Stimulated activated CD4-positive, alpha-beta T cell treated with anti-CD3 and anti-CD28 coated beads, TNF-alpha, amount 100 ng/mL, for 48 hours (primary cell): Measurements from ENCODE around the gene KLF6.
"Not testable (repeated sequence)": the region's sequence is repeated elsewhere in the genome, so short reads cannot be mapped to it uniquely, and the experiment has no call there.

Experiments
- DNase-seq, 3 donors: peaks; one replicate each; pipeline ENCODE4 v3.0.0-alpha.2; 2020; ENCODE audit warnings: low read depth in 3 of 3

Gene KLF6

GRCh38 chr10:3757250-3757637 is 27.8 kb downstream of the KLF6 start:
- DNase-seq = no peak

- DNase-seq = no peak
Observed at GRCh38 chr10:3756360-3756740, 28.7 kb downstream of the KLF6 start.

- no peak for DNase-seq
Observed at GRCh38 chr10:3755440-3756359, 29.3 kb downstream of the KLF6 start.

- DNase-seq = no peak
Observed at GRCh38 chr10:3754727-3755439, 30.1 kb downstream of the KLF6 start.

GRCh38 chr10:3750854-3751253 is 34.2 kb downstream of the KLF6 start:
- DNase-seq = no peak

- no peak for DNase-seq
Observed at GRCh38 chr10:3750006-3750816, 34.8 kb downstream of the KLF6 start.

GRCh38 chr10:3749600-3749999 is 35.4 kb downstream of the KLF6 start:
- DNase-seq = no peak

- no peak for DNase-seq
Observed at GRCh38 chr10:3749011-3749410, 36.0 kb downstream of the KLF6 start.

GRCh38 chr10:3748484-3748883 is 36.5 kb downstream of the KLF6 start:
- DNase-seq = no peak

- DNase-seq = no peak
Observed at GRCh38 chr10:3747984-3748383, 37.0 kb downstream of the KLF6 start.

GRCh38 chr10:3747248-3747960 is 37.6 kb downstream of the KLF6 start:
- no peak for DNase-seq

- DNase-seq = no peak
Observed at GRCh38 chr10:3746634-3747033, 38.4 kb downstream of the KLF6 start.

GRCh38 chr10:3745521-3745920 is 39.5 kb downstream of the KLF6 start:
- DNase-seq = no peak

GRCh38 chr10:3741688-3742461 is 43.1 kb downstream of the KLF6 start:
- DNase-seq = no peak

- no peak for DNase-seq
Observed at GRCh38 chr10:3740157-3740871, 44.7 kb downstream of the KLF6 start.

GRCh38 chr10:3738855-3739350 is 46.1 kb downstream of the KLF6 start:
- no peak for DNase-seq

GRCh38 chr10:3737864-3738263 is 47.1 kb downstream of the KLF6 start:
- DNase-seq = no peak

- DNase-seq = no peak
Observed at GRCh38 chr10:3735175-3735574, 49.8 kb downstream of the KLF6 start.

- no peak for DNase-seq
Observed at GRCh38 chr10:3734111-3734510, 50.9 kb downstream of the KLF6 start.

GRCh38 chr10:3732183-3732582 is 52.8 kb downstream of the KLF6 start:
- not testable (repeated sequence) for DNase-seq
